KOPT-K1 (cell line): ENCODE results near the gene WBP11.
A peak's percentile ranks its signal among the peaks of the same experiment; 100 is the strongest.

ENCODE experiments used
- H3K27ac ChIP-seq: fragments of 200-600 bp; sonication (generic); 2 replicates; pipeline ENCODE4 v1.5.1; 2016; ENCODE audit warnings: antibody characterized with exemption, mild to moderate bottlenecking, low read depth, low read length; ENCODE audit not compliant: poor library complexity, severe bottlenecking
- H3K36me3 ChIP-seq: fragments of 200-600 bp; sonication (generic); 2 replicates; pipeline ENCODE4 v1.5.1; 2017; ENCODE audit warnings: antibody characterized with exemption, mild to moderate bottlenecking, low read length, moderate library complexity; ENCODE audit not compliant: insufficient read depth
- H3K9me3 ChIP-seq: fragments of 200-600 bp; sonication (generic); 2 replicates; pipeline ENCODE4 v1.5.1; 2017; ENCODE audit warnings: antibody characterized with exemption, low read length, mild to moderate bottlenecking; ENCODE audit not compliant: insufficient read depth, poor library complexity, severe bottlenecking

WBP11 gene

GRCh38 chr12:14785568-14785967 is 17.7 kb downstream of the WBP11 start:
- H3K36me3 ChIP-seq = peaks cover 70% of the 10 kb centered on the region
- H3K27ac ChIP-seq = no peak overlapping the region
- no peaks in the 10 kb centered on the region for H3K9me3 ChIP-seq

DNA sequence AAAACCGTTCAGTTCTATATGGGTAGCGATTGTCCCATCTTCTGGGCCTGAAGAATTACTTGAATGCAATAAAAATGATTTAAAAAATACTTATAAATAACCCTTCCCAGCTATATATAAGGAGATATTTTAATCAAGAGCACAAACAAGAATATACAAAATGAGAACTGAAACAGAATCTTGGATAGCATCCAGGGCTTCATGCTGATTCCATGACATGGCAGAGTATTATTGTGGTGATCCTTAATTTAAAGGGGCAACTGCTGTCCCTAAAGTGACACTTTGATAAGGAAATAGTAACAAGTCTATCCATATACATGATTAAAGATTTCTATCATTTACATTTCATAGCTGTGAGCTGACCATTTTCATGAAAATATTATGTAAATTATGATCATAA is 18.8 kb downstream of the WBP11 start:
- Histone ChIP-seq H3K36me3 (peaks cover 59% of the 10 kb centered on the region), H3K9me3 (no peaks in the 10 kb centered on the region), H3K27ac (no peak overlapping the region)

DNA sequence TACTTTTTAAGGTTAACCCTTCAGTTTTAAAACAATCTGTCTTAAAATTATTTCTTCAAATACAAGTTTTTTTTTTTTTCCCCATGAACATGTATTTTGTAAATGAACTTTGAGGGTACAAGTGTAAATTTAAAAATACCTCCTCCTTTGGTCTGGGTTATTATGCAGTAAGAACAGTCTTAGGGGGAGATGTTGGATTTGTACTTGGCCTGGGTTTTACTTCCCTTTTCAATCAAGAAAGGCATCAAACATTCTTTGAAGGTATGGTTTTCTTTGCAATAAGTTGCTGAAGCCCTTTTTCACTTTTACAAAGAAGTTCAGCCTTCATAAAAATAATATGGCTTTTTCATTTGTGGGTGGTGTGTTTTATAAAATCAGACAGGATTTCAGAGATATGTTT is 20.5 kb downstream of the WBP11 start:
- H3K36me3 ChIP-seq = peaks cover 42% of the 10 kb centered on the region
- H3K9me3 ChIP-seq = no peaks in the 10 kb centered on the region
- H3K27ac ChIP-seq = no peak overlapping the region

DNA sequence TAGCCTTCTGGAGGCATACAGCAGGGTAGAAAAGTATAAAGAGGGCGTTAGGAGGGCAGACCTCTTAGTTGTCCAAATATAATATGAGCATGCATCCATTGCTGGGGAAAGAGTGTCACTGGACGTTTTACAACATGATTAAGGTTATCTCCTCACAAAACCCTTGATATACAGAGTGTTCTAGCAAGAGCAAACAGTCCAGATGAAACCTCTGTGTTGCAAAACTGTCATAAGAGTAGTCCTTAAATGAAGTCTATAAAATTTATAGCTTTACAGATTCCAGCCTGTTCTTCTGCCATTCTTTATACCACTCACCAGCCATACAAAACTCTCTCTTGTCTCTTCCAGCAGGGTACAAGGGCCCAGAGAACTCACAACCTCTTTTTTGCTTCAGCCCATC is 21.7 kb downstream of the WBP11 start:
- no peaks in the 10 kb centered on the region for H3K9me3 ChIP-seq
- no peak overlapping the region for H3K27ac ChIP-seq
- H3K36me3 ChIP-seq = peaks cover 30% of the 10 kb centered on the region

GRCh38 chr12:14780859-14781258 is 22.4 kb downstream of the WBP11 start:
- Histone ChIP-seq H3K36me3 (peaks cover 23% of the 10 kb centered on the region), H3K27ac (no peak overlapping the region), H3K9me3 (no peaks in the 10 kb centered on the region)

- Histone ChIP-seq H3K9me3 (no peaks in the 10 kb centered on the region), H3K27ac (no peak overlapping the region), H3K36me3 (peaks cover 13% of the 10 kb centered on the region)
Observed at GRCh38 chr12:14779834-14780233, 23.4 kb downstream of the WBP11 start.

GRCh38 chr12:14777271-14777670 is 26.0 kb downstream of the WBP11 start:
- no peaks in the 10 kb centered on the region for H3K9me3 ChIP-seq
- no peaks in the 10 kb centered on the region for H3K36me3 ChIP-seq
- H3K27ac ChIP-seq = no peak overlapping the region

GRCh38 chr12:14776236-14776961 is 26.9 kb downstream of the WBP11 start:
- no peaks in the 10 kb centered on the region for H3K36me3 ChIP-seq
- H3K9me3 ChIP-seq = no peaks in the 10 kb centered on the region
- no peak overlapping the region for H3K27ac ChIP-seq

DNA sequence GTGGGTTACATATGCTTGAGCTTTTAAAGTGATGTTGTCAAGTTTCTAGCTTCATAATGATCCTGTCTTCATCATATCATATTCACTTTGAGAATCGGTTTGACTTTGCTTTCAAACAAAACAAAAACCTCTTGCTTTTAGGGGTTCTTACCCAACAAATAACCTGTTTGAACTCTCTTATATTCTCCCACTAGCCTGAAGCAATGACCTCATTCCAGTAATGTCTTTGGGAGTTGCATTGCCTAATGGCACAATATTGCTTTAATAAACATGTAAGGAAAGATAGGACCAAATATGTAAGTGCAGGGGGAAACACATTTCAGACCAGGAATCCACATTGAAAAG is 27.7 kb downstream of the WBP11 start:
- Histone ChIP-seq H3K27ac (no peak overlapping the region), H3K36me3 (no peaks in the 10 kb centered on the region), H3K9me3 (no peaks in the 10 kb centered on the region)

- Histone ChIP-seq H3K36me3 (no peaks in the 10 kb centered on the region), H3K9me3 (no peaks in the 10 kb centered on the region), H3K27ac (no peak overlapping the region)
Observed at GRCh38 chr12:14774906-14775635, 28.2 kb downstream of the WBP11 start.

DNA sequence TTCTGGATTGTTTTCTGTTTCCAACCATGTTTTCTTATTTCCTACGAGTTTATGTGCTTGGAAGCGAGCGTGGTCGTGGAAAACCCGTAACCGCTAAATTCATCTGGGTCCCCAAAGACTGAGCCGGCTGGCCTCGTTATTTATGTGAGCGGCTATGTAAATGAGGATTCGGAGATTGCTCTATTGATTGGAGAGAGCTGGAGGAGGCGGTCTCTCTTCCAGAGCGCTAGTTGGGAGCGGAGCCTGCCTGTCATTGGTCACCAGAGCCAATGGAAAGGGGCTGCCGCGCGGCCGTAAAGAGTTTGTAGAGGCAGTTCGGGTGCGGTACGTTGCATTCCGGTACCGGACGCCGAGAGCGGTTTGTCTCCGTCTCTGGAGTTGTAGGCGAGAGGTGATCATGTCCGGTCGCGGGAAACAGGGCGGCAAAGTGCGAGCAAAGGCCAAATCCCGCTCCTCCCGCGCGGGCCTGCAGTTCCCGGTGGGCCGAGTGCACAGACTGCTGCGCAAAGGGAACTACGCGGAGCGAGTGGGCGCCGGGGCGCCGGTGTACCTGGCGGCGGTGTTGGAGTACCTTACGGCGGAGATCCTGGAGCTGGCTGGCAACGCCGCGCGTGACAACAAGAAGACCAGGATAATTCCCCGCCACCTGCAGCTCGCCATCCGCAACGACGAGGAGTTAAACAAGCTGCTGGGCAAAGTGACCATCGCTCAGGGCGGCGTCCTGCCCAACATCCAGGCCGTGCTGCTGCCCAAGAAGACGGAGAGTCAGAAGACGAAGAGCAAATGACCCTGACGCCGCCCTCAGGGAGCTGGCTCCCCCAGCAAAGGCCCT is 29.0 kb downstream of the WBP11 start:
- no peaks in the 10 kb centered on the region for H3K9me3 ChIP-seq
- H3K36me3 ChIP-seq = no peaks in the 10 kb centered on the region
- H3K27ac ChIP-seq = no peak overlapping the region

DNA sequence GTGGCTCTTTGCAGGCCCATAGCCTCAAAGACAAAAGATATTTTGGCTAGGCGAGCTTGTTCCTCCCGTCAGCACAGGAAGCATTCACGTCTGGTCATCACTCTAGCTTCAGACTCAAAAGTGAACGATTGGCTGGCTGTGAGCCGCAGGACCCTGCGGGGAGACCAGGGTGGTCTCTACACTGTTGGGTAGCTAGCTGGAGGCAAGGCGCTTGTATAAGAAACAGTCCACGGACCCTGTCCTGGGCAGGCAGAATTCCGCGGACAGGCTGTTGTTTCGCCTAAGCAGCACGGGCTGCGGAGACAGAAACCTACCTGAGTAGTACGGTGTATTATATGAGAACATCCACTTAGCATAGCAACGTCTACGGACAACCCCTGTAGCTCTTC is 29.6 kb downstream of the WBP11 start:
- no peak overlapping the region for H3K27ac ChIP-seq
- no peaks in the 10 kb centered on the region for H3K36me3 ChIP-seq

GRCh38 chr12:14772946-14773345 is 30.3 kb downstream of the WBP11 start:
- H3K36me3 ChIP-seq = no peaks in the 10 kb centered on the region
- no peaks in the 10 kb centered on the region for H3K9me3 ChIP-seq
- H3K27ac ChIP-seq = no peak overlapping the region

More for the DNA sequence above, 29.6 kb downstream of the WBP11 start:
- H3K9me3 ChIP-seq = no peaks in the 10 kb centered on the region

DNA sequence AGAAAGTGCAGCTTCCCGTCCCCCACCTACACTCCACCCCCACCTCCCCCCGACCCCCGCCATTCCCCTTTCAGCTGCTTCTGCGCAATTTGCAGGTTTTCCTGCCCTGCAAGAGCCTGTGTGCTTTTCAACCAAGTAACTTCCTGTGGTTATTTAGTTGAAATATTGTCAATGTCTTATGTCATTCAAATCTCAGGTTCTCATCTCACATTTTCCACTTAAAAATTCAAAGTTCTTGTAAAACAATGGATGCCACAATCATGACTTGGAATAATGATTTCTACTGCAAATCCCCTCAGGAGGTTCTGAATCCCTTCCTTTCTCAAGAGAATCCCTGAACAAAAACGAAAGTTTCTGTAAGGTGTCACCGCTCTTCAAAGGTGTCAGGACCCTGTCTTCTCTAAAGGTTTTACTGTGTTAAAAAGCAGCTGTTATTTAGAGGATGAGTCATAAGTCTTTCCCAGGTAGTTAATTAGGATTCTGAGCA is 31.6 kb downstream of the WBP11 start:
- Histone ChIP-seq H3K9me3 (no peaks in the 10 kb centered on the region), H3K36me3 (peaks cover 12% of the 10 kb centered on the region), H3K27ac (peak overlapping the region; percentile 93)
